HG02642 (cell line): ENCODE results near the gene CHD9.

Source experiments
- ATAC-seq: cut with Tn5 transposase; IDR thresholded peaks from one replicate; pipeline ENCODE4 v1.9.1; 2021; ENCODE audit warnings: mild to moderate bottlenecking; ENCODE audit not compliant: unreplicated experiment, poor library complexity

The CHD9 gene

DNA sequence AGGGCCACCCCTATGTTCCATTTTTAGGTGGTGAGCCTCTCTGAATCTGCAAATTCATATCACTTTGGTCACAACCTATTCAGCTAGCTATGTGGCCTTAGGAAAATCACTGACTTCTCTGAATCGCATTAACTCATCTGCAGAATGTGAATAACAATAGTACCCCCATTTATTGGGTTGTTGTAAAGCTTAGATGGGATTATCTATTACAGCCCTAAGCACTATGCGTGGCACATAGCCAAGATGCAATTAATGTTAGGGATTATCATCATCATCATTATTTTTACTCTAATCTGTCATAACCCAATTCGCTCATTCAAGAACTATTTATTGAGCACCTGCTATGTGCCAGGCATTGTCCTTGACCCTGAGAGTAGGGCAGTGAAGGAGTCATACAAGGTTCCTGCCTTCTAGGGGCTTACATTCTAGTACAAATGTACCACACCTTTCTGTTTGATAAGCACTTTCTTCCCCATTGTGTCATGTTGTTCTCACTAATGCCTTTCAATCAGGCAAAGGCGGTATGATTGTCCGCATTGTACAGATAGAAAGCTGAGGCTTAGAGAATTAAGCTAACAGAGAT lies 38.5 kb downstream of the CHD9 start:
- no peak for ATAC-seq

DNA sequence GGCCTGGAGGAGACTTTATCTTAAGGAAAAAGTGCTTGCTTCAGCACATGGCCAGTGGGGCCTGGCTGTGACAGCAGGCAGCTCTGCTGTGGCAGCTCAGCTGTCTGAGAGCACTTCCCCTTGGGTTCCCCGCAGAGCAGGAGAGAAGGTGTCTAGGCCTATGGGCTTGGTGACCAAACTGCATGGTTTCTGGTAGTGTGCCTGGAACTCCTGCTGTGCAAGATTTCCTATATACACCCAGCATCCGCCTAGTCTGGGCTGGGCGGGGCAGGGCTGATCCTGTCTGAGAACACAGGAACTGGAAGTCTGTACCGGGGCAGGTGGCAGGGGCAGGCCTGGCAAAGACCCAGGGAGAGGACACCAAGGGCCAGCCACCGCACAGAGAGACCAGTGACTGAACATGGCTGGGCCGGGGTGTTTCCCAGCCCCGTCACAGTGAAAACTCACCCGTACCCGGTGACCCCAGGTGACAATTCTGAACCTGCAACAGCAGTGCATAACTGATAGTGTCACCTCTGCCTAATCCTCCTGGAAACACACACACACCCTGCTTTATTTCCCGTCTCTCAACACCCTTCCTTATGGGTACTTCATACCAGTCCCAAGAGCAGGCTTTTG lies 39.3 kb downstream of the CHD9 start:
- ATAC-seq, result peak; percentile 52

DNA sequence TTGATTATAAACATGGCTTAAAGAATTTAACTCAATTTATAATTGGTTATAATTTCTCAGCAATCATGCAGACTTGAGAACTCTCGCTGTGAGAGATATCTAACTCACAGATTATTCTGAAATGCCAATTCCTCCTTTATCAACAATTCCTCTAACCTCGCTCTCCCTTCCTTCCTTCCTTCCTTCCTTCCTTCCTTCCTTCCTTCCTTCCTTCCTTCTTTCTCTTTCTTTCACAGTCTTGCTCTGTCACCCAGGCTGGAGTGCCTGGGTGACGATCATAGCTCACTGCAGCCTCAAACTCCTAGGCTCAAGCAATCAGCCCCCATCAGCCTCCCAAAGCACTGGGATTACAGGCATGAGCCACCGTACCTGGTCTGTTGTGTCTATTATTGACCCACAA lies 42.4 kb downstream of the CHD9 start:
- no peak for ATAC-seq

DNA sequence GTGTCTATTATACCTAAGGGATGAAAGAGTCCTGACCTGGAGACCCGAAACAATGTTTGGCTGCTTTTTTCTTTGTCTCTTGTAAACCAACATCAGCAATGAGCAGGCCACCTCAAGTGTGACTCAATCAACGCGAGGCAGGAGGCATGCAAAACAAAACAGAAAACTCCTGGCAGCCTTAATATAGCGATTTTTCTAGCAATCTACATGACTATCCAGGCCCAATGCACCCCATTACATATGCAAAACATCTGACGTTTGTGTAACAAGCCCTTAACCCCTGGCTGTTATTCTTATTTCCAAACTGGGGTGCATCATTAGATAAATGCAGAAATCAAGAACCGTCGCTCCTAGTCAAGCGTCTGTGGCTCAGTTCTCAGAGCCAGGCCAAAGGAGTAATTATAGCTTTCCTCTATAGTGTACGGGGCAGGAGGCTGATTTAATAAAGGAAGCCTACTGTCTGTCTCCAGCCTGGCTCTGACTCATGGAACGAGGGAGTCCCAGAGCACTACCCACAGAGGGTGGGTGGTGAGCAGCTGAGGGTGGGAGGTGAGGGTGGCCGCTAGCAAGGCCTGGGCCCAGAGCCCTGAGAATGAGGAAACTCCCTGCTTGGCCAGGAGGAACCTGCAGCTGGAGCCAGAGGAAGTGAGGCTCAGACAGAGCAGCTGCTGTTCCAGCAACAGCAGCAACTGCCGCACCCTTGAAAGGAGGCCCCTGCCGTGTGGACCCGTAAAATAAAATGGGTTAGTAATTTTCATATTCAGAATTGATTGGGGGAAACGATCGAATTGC lies 43.9 kb downstream of the CHD9 start:
- peak; percentile 74 for ATAC-seq

DNA sequence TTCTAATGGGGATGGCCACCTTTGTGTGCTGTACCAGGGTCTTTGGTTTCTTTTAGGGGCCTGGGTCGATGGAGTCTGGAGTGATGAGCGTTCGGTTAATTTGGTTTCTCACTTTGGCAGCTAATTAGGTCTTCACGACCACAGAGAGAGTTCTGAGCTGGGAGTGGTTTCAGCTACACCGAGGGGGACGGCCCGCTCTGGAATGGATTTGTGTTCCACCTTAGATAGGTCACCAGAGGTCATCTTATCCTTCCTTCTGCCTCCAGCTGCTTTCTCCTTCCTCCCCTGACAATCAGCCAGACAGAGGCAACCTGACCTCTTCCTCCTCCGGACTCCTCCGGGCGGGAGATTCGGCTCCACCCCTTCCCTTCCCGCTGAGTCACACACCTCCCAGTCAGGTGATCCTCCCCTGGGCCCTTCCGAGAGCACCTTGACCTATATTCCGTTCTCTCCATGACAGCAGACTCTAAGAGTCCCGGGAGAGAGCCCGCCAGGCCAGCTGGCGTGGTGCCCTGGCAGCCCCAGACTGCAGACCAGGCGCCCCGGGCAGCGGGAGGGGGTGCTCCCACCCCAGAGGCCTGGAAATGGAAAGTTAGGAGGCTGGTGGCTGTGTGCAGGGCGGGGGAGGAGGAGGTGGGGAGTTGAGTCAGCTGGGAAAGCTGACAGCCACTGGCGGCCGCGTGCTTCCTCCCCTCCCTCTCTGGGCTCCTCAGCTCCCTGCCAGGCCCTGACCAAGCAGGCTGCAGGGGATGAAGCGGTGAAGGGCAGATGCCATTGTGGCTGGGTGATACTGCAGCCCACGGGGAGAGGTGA lies 44.7 kb downstream of the CHD9 start:
- peak; percentile 57 for ATAC-seq

DNA sequence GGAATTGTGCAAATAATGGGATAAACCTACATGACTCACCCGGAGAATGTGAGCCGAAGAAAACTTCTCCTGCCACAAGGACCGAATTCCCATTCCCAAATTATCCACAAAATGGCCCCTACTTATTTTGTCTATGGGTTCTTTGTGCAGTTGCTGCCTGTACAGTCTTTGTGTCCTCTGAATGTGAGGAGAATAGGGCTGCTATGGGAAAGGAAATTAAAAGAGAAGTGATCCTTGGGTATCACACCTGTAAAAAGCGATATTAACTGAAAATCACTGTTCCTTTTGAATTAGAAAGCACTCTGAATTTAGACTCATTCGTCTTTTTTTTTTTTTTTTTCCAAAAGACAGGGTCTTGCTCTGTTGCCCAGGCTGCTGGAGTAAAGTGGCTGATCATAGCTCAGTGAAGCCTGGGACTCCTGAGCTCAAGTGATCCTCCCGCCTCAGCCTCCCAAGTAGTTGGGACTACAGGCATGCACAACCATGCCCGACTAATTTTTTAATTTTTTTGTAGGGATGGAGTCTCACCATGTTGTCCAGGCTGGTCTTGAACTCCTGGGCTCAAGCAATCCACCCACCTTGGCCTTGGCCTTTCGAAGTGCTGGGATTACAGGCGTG lies 45.4 kb downstream of the CHD9 start:
- no peak for ATAC-seq

DNA sequence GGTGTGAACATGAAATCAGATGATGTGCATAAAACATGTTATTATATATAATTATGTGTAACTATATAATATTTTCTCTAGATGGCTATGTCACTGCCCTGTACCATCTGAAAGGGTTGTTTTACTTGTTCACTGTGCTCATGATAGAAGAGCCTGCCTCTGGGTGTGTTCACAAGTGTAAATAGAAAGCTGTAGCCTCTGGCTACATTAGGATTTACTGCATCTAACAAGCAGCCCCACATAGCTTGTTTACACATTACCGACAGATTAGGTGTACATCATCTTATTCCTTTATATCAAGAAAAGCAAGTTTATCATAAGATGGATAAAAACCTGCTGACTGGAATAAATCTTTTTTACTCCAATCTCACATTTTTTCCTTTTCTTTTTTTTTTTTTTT lies 46.1 kb downstream of the CHD9 start:
- no peak for ATAC-seq

DNA sequence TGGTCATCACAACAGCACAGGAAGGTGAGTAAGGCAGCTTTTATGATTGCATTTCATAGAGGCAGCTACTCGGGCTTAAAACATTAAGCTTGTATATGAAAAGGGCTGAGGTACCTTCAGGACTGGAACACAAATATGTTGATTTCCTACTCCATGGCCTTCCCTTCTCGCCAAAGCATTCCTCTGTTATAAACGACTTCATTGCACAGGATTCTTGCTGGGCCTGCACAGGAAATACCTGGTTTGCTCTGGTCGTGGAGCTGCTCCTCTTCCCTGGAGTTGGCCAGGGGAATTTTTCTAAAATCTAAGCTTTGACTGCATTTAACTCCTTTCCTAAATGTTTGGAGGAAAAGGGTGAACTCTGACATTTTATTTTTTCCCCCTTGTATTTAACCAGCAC lies 49.0 kb downstream of the CHD9 start:
- ATAC-seq, result no peak

DNA sequence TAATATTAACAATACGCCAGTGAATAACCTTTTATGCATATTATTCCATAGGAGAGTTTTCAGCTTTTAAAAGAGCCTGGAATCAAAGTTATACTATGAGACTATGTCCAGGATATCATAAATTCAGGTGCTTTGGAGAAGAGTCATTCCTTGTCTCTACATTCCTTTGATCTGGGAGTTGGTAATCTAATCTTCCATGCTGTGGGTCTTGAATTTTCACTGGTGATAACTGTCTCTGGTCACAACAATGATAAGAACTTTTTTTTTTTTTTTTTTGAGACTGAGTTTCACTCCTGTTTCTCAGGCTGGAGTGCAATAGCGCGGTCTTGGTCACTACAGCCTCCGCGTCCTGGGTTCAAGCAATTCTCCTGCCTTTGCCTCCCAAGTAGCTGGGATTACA lies 50.8 kb downstream of the CHD9 start:
- no peak for ATAC-seq

DNA sequence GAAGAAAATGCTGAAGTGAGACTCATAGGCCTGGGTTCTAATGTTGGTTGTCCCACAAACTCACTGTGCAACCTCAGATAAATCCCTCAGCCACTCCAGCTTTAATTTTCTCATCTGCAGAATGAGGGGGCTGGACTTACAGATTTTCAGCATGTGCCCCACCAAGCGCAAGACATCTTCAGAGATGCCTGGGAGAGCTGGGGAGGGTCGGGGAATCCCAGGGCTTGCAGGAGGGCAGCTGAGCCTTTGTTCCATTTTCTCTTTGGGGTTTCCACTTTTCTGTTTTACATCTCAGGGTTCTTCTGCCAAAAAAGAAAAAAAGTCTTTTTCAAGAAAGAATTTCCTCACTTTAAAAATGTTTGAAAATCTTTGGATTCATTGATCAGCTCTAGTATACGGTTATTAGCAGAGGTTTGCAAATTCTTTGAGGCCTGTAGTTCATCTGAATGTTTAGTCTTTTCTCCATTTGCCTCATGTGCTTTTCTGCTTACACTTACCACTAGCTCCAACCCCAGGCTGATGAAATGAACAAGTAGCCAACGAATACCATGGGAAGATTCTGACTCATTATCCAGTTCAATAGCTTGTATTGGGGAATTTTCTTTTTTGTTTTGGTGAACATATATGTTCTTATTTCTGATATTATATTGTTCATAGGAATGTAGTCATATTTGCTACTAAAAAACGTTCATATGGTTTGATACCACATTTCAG lies 56.4 kb downstream of the CHD9 start:
- peak; percentile 63 for ATAC-seq

DNA sequence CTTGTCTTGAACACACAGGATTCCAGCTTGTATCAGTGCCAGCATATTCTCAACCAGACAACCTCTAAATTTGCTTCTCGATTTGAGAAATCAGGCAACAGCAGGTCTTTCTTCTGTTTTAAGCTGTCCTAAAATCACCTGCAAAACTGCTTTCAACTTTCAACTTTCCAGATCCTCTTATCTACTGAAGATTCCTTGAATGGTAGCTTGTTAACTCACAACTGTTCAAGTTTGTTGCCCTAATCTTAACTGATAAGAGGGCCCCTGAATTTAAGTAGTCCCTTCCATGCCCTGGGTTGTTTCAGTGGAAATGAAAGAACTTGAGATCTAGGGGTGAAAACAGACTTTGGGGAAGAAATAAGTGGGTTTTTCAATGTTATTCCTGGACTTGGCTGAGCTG lies 57.2 kb downstream of the CHD9 start:
- ATAC-seq, result no peak

DNA sequence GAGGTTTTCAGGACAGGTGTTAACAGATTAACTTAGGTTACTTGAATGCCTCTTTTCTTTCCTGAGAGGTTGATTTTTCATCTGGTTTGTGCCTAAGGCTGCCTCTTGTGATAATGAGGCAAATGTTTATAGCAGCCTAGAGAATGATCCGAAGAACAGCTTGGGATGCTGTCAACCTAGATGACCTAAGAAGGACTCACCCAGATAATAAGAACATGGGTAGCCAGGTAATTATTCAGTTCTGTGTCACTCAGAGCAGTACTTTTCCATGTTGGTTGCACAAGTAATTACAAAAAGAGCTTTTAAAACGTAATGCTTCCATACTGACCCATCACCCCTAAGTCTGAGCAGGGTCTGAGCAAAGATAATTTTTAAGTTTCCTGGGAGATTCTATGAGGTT lies 60.3 kb downstream of the CHD9 start:
- ATAC-seq, result no peak

DNA sequence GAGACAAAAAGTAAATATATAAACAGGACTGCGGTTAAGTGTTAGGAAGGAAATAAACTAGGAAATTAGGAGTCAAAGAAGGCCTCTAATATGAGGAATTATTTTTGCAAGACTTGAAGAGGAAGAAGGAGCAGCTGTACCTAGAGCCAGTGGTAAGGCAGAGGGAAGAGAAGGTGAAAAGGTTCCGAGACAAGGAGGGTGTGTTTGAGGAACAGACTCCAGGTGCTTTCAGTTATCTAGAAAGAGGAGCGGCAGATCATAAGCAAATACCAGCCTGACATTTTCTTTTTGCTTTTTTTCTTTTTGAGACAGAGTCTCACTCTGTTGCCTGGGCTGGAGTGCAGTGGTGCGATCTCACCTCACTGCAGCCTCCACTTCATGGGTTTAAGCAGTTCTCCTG lies 61.0 kb downstream of the CHD9 start:
- no peak for ATAC-seq

DNA sequence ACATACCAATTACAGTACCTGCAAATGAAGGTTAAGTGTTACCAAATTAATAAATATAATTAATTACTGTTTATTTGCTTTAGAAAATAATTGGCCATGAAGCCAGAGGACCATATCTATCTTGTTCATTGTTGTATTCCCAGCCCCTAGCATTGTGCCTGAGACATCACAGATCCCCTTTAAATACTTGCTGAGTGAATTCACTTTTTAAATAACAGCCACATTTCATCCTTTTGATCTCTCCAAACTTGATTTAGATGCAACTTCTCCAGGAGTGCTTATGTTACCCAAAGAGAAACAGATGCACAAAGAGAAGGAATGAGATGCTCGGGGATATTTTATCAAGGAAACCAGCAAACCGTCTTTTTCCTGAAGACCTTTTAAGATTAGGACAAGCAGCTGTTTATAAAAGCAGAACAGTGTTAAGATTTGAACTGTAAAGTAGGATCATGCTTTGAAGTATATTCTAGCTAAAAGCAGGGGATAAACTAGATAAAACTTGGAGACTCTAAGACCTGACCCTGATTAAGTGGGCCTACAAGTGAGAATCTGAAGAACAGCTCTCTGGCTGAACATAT lies 66.3 kb downstream of the CHD9 start:
- ATAC-seq, result no peak

DNA sequence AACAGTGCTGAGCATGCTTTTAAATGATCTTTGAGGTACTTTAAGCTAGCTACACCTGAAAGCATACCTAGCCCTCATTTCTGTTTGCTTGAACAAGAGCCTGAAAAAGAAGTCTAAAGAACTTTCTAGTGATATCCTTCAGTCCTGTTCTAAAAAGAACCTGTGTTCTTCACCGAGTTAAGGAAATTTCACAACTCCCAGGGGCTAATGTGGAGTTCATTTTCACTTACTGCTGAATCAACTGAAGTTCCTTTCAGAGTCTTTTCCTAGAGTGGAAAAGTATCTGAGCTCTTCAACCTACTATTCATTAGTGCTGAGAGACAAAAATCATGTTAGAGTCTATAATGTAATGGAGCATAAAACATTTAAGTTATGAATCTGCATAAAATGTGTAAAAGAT lies 66.9 kb downstream of the CHD9 start:
- no peak for ATAC-seq

DNA sequence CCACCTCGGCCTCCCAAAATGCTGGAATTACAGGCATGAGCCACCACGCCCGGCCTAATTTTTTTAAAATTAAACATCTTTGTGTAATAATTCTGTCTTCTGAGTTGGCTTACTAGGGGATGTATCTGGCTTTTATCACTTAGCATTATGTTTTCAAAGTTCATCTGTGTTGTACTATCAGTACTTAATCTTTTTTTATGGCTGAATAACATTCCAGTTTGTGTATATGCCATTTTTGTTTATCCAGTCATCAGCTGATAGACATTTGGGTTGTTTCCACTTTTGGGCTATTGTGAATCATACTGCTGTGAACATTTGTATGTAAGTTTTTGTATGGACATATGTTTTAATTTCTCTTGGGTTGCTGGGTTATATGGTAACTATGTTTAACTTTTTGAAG lies 69.0 kb downstream of the CHD9 start:
- no peak for ATAC-seq

DNA sequence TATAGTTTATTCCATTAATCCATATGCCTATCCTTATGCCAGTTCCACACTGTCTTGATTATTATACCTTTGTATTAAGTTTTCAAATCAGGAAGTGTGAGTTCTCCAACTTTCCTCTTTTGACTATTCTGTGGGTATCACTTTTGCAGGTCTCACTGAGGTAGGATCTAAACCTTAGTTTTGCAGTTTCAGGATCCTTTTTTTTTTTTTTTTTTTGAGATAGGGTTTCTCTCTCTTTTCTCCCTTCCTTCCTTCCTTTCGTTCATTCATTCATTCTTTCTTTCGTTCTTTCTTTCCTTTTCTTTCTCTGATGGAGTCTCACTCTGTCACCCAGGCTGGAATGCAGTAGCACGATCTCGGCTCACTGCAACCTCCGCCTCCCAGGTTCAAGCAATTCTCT lies 71.6 kb downstream of the CHD9 start:
- ATAC-seq, result no peak

DNA sequence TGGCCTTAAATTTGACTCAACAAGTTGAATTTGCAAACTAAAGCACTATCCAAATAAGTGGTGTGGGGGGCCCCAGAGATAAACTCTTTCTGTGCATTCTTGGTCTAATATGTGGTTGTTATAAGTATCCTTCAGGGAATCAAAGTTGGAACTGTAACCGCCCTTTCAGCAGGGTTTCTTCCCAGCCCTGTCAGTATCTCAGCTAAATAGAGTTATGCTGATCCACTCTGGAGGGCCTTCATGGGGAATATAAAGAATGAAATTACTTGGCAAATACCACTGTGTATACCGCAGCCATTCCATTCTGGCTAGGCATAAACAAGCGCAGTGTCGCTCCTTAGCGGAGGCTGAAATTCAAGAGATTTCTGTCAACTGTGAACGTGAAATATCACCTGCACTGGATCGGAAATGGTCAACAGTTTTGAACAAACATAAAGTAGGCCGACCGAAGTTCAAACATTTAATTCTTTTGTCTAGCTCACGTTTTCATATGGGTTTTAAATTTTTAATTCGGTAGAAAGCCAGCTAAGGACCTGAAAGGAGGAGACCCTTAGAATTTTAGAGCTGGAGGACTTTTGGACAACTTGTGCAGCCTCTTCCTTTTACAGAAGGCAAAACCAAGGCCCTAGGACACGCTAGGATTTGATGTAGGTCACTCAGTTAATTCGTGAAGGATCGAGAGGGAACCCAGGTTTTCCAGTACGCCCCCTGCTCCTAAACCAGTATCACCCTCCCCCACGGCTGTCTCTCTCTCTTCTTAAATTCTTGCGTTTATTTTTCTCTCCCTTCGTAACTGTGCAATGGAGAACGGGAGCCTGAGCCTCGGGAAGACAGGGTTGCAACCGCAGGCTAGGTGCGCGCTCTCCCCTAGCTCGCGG lies 74.7 kb downstream of the CHD9 start:
- ATAC-seq, result no peak
